Measurements from ENCODE around the gene FAM163B.
A peak's percentile ranks its signal among the peaks of the same experiment; 100 is the strongest.

FAM163B gene

GRCh38 chr9:133612816-133613215 lies 3.6 kb upstream of the FAM163B start:
- Histone ChIP-seq H3K27me3 (ENCODE audit: insufficient read depth, low read length) (peaks cover 54% of the 10 kb centered on the region), H3K4me3 (ENCODE audit: low read length) (no peak overlapping the region), H3K4me1 (ENCODE audit: insufficient read depth, low read length) (no peaks in the 10 kb centered on the region), H3K27ac (ENCODE audit: low read length) (no peak overlapping the region), H3K9me3 (ENCODE audit: insufficient read depth, low read depth, low read length) (no peaks in the 10 kb centered on the region), H3K36me3 (ENCODE audit: insufficient read depth, low read depth, low read length) (no peaks in the 10 kb centered on the region), H3K9ac (ENCODE audit: low read depth, low read length) (no peak overlapping the region)

- H3K9me3 ChIP-seq (ENCODE audit: insufficient read depth, low read depth, low read length): no peaks in the 10 kb centered on the region
- no peak overlapping the region for H3K4me3 ChIP-seq (ENCODE audit: low read length)
- peaks cover 61% of the 10 kb centered on the region for H3K27me3 ChIP-seq (ENCODE audit: insufficient read depth, low read length)
Observed at GRCh38 chr9:133612051-133612450, 2.9 kb upstream of the FAM163B start.

GRCh38 chr9:133610845-133611244 lies 1.7 kb upstream of the FAM163B start:
- Histone ChIP-seq H3K9me3 (ENCODE audit: insufficient read depth, low read depth, low read length) (no peaks in the 10 kb centered on the region), H3K9ac (ENCODE audit: low read depth, low read length) (no peak overlapping the region), H3K36me3 (ENCODE audit: insufficient read depth, low read depth, low read length) (no peaks in the 10 kb centered on the region), H3K4me3 (ENCODE audit: low read length) (no peak overlapping the region), H3K27me3 (ENCODE audit: insufficient read depth, low read length) (peaks cover 69% of the 10 kb centered on the region), H3K4me1 (ENCODE audit: insufficient read depth, low read length) (no peaks in the 10 kb centered on the region), H3K27ac (ENCODE audit: low read length) (no peak overlapping the region)

More at GRCh38 chr9:133612051-133612450, 2.9 kb upstream of the FAM163B start:
- Histone ChIP-seq H3K9ac (ENCODE audit: low read depth, low read length) (no peak overlapping the region), H3K36me3 (ENCODE audit: insufficient read depth, low read depth, low read length) (no peaks in the 10 kb centered on the region), H3K4me1 (ENCODE audit: insufficient read depth, low read length) (no peaks in the 10 kb centered on the region), H3K27ac (ENCODE audit: low read length) (no peak overlapping the region)

- no peaks in the 10 kb centered on the region for H3K36me3 ChIP-seq (ENCODE audit: insufficient read depth, low read depth, low read length)
- no peak overlapping the region for H3K9ac ChIP-seq (ENCODE audit: low read depth, low read length)
- H3K27ac ChIP-seq (ENCODE audit: low read length): no peak overlapping the region
- no peaks in the 10 kb centered on the region for H3K4me1 ChIP-seq (ENCODE audit: insufficient read depth, low read length)
- H3K9me3 ChIP-seq (ENCODE audit: insufficient read depth, low read depth, low read length): no peaks in the 10 kb centered on the region
- H3K27me3 ChIP-seq (ENCODE audit: insufficient read depth, low read length): peaks cover 56% of the 10 kb centered on the region
- peak overlapping the region; percentile 46; the same call in 1 of the 2 replicates for H3K4me3 ChIP-seq (ENCODE audit: low read length)
Observed at GRCh38 chr9:133608889-133609288, 300 bp downstream of the FAM163B start.

GRCh38 chr9:133608382-133608781 lies 807 bp downstream of the FAM163B start:
- Histone ChIP-seq H3K4me3 (ENCODE audit: low read length) (peak overlapping the region; percentile 46; the same call in 1 of the 2 replicates), H3K9ac (ENCODE audit: low read depth, low read length) (no peak overlapping the region), H3K9me3 (ENCODE audit: insufficient read depth, low read depth, low read length) (no peaks in the 10 kb centered on the region), H3K36me3 (ENCODE audit: insufficient read depth, low read depth, low read length) (no peaks in the 10 kb centered on the region), H3K4me1 (ENCODE audit: insufficient read depth, low read length) (no peaks in the 10 kb centered on the region; the same call in 1 of the 2 replicates), H3K27ac (ENCODE audit: low read length) (no peak overlapping the region), H3K27me3 (ENCODE audit: insufficient read depth, low read length) (peaks cover 51% of the 10 kb centered on the region)

- Histone ChIP-seq H3K27me3 (ENCODE audit: insufficient read depth, low read length) (peaks cover 47% of the 10 kb centered on the region), H3K9ac (ENCODE audit: low read depth, low read length) (no peak overlapping the region), H3K36me3 (ENCODE audit: insufficient read depth, low read depth, low read length) (no peaks in the 10 kb centered on the region), H3K9me3 (ENCODE audit: insufficient read depth, low read depth, low read length) (no peaks in the 10 kb centered on the region), H3K27ac (ENCODE audit: low read length) (no peak overlapping the region), H3K4me3 (ENCODE audit: low read length) (no peak overlapping the region), H3K4me1 (ENCODE audit: insufficient read depth, low read length) (no peaks in the 10 kb centered on the region; the same call in 1 of the 2 replicates)
Observed at GRCh38 chr9:133607976-133608375, 1.2 kb downstream of the FAM163B start.

- no peak overlapping the region for H3K9ac ChIP-seq (ENCODE audit: low read depth, low read length)
- H3K27ac ChIP-seq (ENCODE audit: low read length): no peak overlapping the region
- H3K4me1 ChIP-seq (ENCODE audit: insufficient read depth, low read length): no peaks in the 10 kb centered on the region; the same call in 1 of the 2 replicates
- no peaks in the 10 kb centered on the region for H3K9me3 ChIP-seq (ENCODE audit: insufficient read depth, low read depth, low read length)
- peaks cover 46% of the 10 kb centered on the region for H3K27me3 ChIP-seq (ENCODE audit: insufficient read depth, low read length)
- no peaks in the 10 kb centered on the region for H3K36me3 ChIP-seq (ENCODE audit: insufficient read depth, low read depth, low read length)
- no peak overlapping the region for H3K4me3 ChIP-seq (ENCODE audit: low read length)
Observed at GRCh38 chr9:133607381-133607780, 1.8 kb downstream of the FAM163B start.

GRCh38 chr9:133606708-133607025 lies 2.5 kb downstream of the FAM163B start:
- no peaks in the 10 kb centered on the region for H3K9me3 ChIP-seq (ENCODE audit: insufficient read depth, low read depth, low read length)
- H3K36me3 ChIP-seq (ENCODE audit: insufficient read depth, low read depth, low read length): no peaks in the 10 kb centered on the region
- H3K9ac ChIP-seq (ENCODE audit: low read depth, low read length): no peak overlapping the region
- no peaks in the 10 kb centered on the region; the same call in 1 of the 2 replicates for H3K4me1 ChIP-seq (ENCODE audit: insufficient read depth, low read length)
- H3K4me3 ChIP-seq (ENCODE audit: low read length): no peak overlapping the region
- H3K27me3 ChIP-seq (ENCODE audit: insufficient read depth, low read length): peaks cover 43% of the 10 kb centered on the region
- H3K27ac ChIP-seq (ENCODE audit: low read length): no peak overlapping the region

GRCh38 chr9:133605856-133606707 lies 3.1 kb downstream of the FAM163B start:
- Histone ChIP-seq H3K27ac (ENCODE audit: low read length) (no peak overlapping the region), H3K9me3 (ENCODE audit: insufficient read depth, low read depth, low read length) (no peaks in the 10 kb centered on the region), H3K4me1 (ENCODE audit: insufficient read depth, low read length) (no peaks in the 10 kb centered on the region; the same call in 1 of the 2 replicates), H3K4me3 (ENCODE audit: low read length) (no peak overlapping the region), H3K9ac (ENCODE audit: low read depth, low read length) (no peak overlapping the region), H3K27me3 (ENCODE audit: insufficient read depth, low read length) (peaks cover 43% of the 10 kb centered on the region), H3K36me3 (ENCODE audit: insufficient read depth, low read depth, low read length) (no peaks in the 10 kb centered on the region)

GRCh38 chr9:133605446-133605845 lies 3.7 kb downstream of the FAM163B start:
- no peak overlapping the region for H3K9ac ChIP-seq (ENCODE audit: low read depth, low read length)
- H3K4me1 ChIP-seq (ENCODE audit: insufficient read depth, low read length): no peaks in the 10 kb centered on the region; the same call in 1 of the 2 replicates
- no peak overlapping the region for H3K27ac ChIP-seq (ENCODE audit: low read length)
- H3K27me3 ChIP-seq (ENCODE audit: insufficient read depth, low read length): peaks cover 37% of the 10 kb centered on the region
- no peaks in the 10 kb centered on the region for H3K36me3 ChIP-seq (ENCODE audit: insufficient read depth, low read depth, low read length)
- no peaks in the 10 kb centered on the region for H3K9me3 ChIP-seq (ENCODE audit: insufficient read depth, low read depth, low read length)
- no peak overlapping the region for H3K4me3 ChIP-seq (ENCODE audit: low read length)

GRCh38 chr9:133604856-133605255 lies 4.3 kb downstream of the FAM163B start:
- H3K27ac ChIP-seq (ENCODE audit: low read length): no peak overlapping the region
- no peaks in the 10 kb centered on the region for H3K9me3 ChIP-seq (ENCODE audit: insufficient read depth, low read depth, low read length)
- no peak overlapping the region for H3K9ac ChIP-seq (ENCODE audit: low read depth, low read length)
- H3K27me3 ChIP-seq (ENCODE audit: insufficient read depth, low read length): peaks cover 33% of the 10 kb centered on the region
- H3K4me1 ChIP-seq (ENCODE audit: insufficient read depth, low read length): no peaks in the 10 kb centered on the region; the same call in 1 of the 2 replicates
- H3K4me3 ChIP-seq (ENCODE audit: low read length): no peak overlapping the region
- no peaks in the 10 kb centered on the region for H3K36me3 ChIP-seq (ENCODE audit: insufficient read depth, low read depth, low read length)

GRCh38 chr9:133604214-133604613 lies 5.0 kb downstream of the FAM163B start:
- no peaks in the 10 kb centered on the region for H3K36me3 ChIP-seq (ENCODE audit: insufficient read depth, low read depth, low read length)
- no peak overlapping the region for H3K4me3 ChIP-seq (ENCODE audit: low read length)
- H3K27ac ChIP-seq (ENCODE audit: low read length): no peak overlapping the region
- no peaks in the 10 kb centered on the region for H3K9me3 ChIP-seq (ENCODE audit: insufficient read depth, low read depth, low read length)
- no peak overlapping the region for H3K9ac ChIP-seq (ENCODE audit: low read depth, low read length)
- H3K27me3 ChIP-seq (ENCODE audit: insufficient read depth, low read length): peaks cover 27% of the 10 kb centered on the region
- H3K4me1 ChIP-seq (ENCODE audit: insufficient read depth, low read length): no peaks in the 10 kb centered on the region; the same call in 1 of the 2 replicates

Measured in iPS-20b (cell line).